NT2/D1 (cell line): ENCODE data around the gene HIPK2.

Experiments
- YY1 ChIP-seq: IDR thresholded peaks from 2 replicates; pipeline ENCODE4 v1.6.1; 2011; ENCODE audit not compliant: insufficient read length, insufficient read depth
- ZNF274 ChIP-seq: IDR thresholded peaks from 2 replicates; pipeline ENCODE4 v1.6.1; 2011; ENCODE audit warnings: mild to moderate bottlenecking, low read depth, low read length

GRCh38 chr7:139655305-139655704, 122.5 kb downstream of the HIPK2 start:
- TF ChIP-seq ZNF274 = no peak
- no peak for TF ChIP-seq YY1
